Prostate gland (tissue), 2 donors: ENCODE measurements around the gene VAPA.

Source experiments
- POLR2A ChIP-seq: fragments of 450-650 bp; IDR thresholded peaks from one replicate; pipeline ENCODE4 v1.6.1; 2016; ENCODE audit warnings: antibody characterized with exemption, mild to moderate bottlenecking
- TF ChIP-seq, protein P1 (sequence below), 4 experiments: fragments of 200-600 bp in 2 of 4; fragments of 450-650 bp in 2 of 4; sonication (generic) in 2 of 4; IDR thresholded peaks; 1 replicate in 3 of 4; 2 replicates in 1 of 4; pipeline ENCODE4 v1.5.1; 2016 to 2019; ENCODE audit warnings: antibody characterized with exemption in 4 of 4, mild to moderate bottlenecking in 2 of 4, moderate library complexity in 2 of 4

DNA sequence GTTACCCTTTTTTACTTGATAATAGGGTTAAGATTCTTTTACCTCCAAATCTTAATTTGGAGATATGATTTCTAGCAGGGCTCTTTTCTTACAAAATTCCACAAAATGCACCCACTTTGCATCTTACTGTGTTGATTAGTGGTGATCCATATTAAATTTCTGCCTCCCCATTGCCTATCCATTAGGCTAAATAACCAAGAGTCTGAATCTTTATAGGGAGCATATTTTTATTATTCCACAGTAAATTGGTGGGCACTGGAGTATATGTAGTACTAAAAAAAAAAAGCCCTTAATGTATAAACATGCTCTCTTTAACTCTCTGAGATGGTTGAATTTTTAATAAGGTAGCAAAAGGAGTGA lies 36.2 kb upstream of the VAPA start:
- TF ChIP-seq, protein P1, sequence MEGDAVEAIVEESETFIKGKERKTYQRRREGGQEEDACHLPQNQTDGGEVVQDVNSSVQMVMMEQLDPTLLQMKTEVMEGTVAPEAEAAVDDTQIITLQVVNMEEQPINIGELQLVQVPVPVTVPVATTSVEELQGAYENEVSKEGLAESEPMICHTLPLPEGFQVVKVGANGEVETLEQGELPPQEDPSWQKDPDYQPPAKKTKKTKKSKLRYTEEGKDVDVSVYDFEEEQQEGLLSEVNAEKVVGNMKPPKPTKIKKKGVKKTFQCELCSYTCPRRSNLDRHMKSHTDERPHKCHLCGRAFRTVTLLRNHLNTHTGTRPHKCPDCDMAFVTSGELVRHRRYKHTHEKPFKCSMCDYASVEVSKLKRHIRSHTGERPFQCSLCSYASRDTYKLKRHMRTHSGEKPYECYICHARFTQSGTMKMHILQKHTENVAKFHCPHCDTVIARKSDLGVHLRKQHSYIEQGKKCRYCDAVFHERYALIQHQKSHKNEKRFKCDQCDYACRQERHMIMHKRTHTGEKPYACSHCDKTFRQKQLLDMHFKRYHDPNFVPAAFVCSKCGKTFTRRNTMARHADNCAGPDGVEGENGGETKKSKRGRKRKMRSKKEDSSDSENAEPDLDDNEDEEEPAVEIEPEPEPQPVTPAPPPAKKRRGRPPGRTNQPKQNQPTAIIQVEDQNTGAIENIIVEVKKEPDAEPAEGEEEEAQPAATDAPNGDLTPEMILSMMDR (IDR thresholded peaks at IDR 0.05), result no peak
- no peak for TF ChIP-seq POLR2A
